Astrocyte (in vitro differentiated cells and primary cell): ENCODE data around the gene ETV6. TPM values are rescaled to one million over a fixed set of nuclear protein-coding genes. Genes with fewer than 3 reads are reported as not detected.

Experiments
- DNase-seq: peaks from one replicate; pipeline ENCODE4 v3.0.0-alpha.2; 2010; ENCODE audit warnings: low read depth
- FAIRE-seq: peaks from 2 replicates; lab custom pipeline; 2011; peaks lifted over from hg19 to GRCh38; lab: Jason Lieb, UNC
- H2AFZ ChIP-seq: 2 replicates; pipeline ENCODE4 v1.6.0; 2012; ENCODE audit warnings: low read depth, low read length, inconsistent platforms
- H3K27ac ChIP-seq: 2 replicates; pipeline ENCODE4 v1.5.1; 2011; ENCODE audit warnings: low read depth, low read length, inconsistent platforms
- H3K27me3 ChIP-seq: 2 replicates; pipeline ENCODE4 v1.6.0; 2011; ENCODE audit warnings: low read length, inconsistent platforms; ENCODE audit not compliant: insufficient read depth
- H3K36me3 ChIP-seq: 2 replicates; pipeline ENCODE4 v1.5.1; 2011; ENCODE audit warnings: low read length, inconsistent platforms; ENCODE audit not compliant: insufficient read depth
- H3K4me1 ChIP-seq: 2 replicates; pipeline ENCODE4 v1.5.1; 2011; ENCODE audit warnings: low read length, inconsistent platforms; ENCODE audit not compliant: insufficient read depth
- H3K4me2 ChIP-seq: 2 replicates; pipeline ENCODE4 v1.6.0; 2012; ENCODE audit warnings: low read length, inconsistent platforms
- H3K4me3 ChIP-seq: 2 replicates; pipeline ENCODE4 v1.5.1; 2011; ENCODE audit warnings: low read depth, mild to moderate bottlenecking, low read length, inconsistent platforms; ENCODE audit not compliant: insufficient read depth
- H3K79me2 ChIP-seq: 2 replicates; pipeline ENCODE4 v1.6.0; 2012; ENCODE audit warnings: mild to moderate bottlenecking, low read length, inconsistent platforms; ENCODE audit not compliant: insufficient read depth
- H3K9ac ChIP-seq: 2 replicates; pipeline ENCODE4 v1.6.0; 2012; ENCODE audit warnings: mild to moderate bottlenecking, low read length, inconsistent platforms
- H3K9me3 ChIP-seq: 2 replicates; pipeline ENCODE4 v1.5.1; 2012; ENCODE audit warnings: low read depth, mild to moderate bottlenecking, low read length, inconsistent platforms; ENCODE audit not compliant: insufficient read depth
- H4K20me1 ChIP-seq: 2 replicates; pipeline ENCODE4 v1.6.0; 2012; ENCODE audit warnings: low read length, inconsistent platforms; ENCODE audit not compliant: insufficient read depth
- H3K27ac Mint-ChIP-seq: one replicate; pipeline ENCODE4 v1.8.0; 2021; ENCODE audit warnings: mild to moderate bottlenecking, mixed read lengths; ENCODE audit not compliant: unreplicated experiment
- H3K27me3 Mint-ChIP-seq: one replicate; pipeline ENCODE4 v1.8.0; 2021; ENCODE audit warnings: low read depth, mixed read lengths; ENCODE audit not compliant: unreplicated experiment
- H3K36me3 Mint-ChIP-seq: one replicate; pipeline ENCODE4 v1.8.0; 2021; ENCODE audit warnings: low read depth, mixed read lengths; ENCODE audit not compliant: unreplicated experiment
- H3K4me1 Mint-ChIP-seq: one replicate; pipeline ENCODE4 v1.8.0; 2021; ENCODE audit warnings: low read depth, mixed read lengths; ENCODE audit not compliant: unreplicated experiment
- H3K4me3 Mint-ChIP-seq: one replicate; pipeline ENCODE4 v1.8.0; 2021; ENCODE audit warnings: mild to moderate bottlenecking, moderate library complexity, mixed read lengths; ENCODE audit not compliant: unreplicated experiment
- H3K9me3 Mint-ChIP-seq: one replicate; pipeline ENCODE4 v1.8.0; 2021; ENCODE audit warnings: mild to moderate bottlenecking, mixed read lengths; ENCODE audit not compliant: unreplicated experiment
- EZH2 ChIP-seq: IDR thresholded peaks from 2 replicates; pipeline ENCODE4 v1.6.1; 2012; ENCODE audit warnings: mild to moderate bottlenecking, low read length, inconsistent platforms; ENCODE audit not compliant: insufficient read depth
- total RNA-seq: library from RNA; stranded (reverse); gene quantifications from 2 replicates; pipeline ENCODE4 v1.2.1, GENCODE V29; 2021
- TF ChIP-seq, protein P1 (sequence below): IDR thresholded peaks from 2 replicates; pipeline ENCODE4 v1.5.1; 2011; ENCODE audit warnings: low read depth, mild to moderate bottlenecking, inconsistent platforms, low read length, moderate library complexity; ENCODE audit not compliant: insufficient read depth

ETV6 gene
- total RNA-seq, 1 donor from 2014 or later, result 41.2 TPM

DNA sequence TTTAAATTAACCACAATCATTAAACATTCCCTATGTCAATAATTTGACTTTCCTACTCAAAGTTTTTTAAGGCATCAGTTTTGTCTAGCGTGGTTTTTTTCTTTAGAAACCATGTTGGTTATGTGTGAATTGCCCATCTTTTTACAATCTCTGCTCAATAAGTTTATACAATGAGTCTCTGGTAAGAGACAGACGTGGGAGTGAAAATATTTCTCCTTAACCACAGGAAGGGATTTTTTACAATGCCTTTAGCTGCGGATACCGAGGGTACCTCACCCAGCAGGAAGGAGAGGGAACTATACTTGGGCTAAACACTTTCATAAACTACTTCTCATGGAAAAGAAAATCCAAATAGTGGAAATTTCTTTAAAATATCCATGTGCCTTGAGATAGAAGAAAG lies 229.8 kb downstream of the ETV6 start:
- Histone ChIP-seq H4K20me1 (no peaks in the 10 kb centered on the region), H3K4me3 (no peak overlapping the region), H3K27ac (peak overlapping the region; percentile 50), H3K79me2 (peaks cover 26% of the 10 kb centered on the region), H3K4me1 (peaks cover 31% of the 10 kb centered on the region), H3K9ac (peak overlapping the region; percentile 35), H3K27me3 (no peaks in the 10 kb centered on the region), H3K9me3 (no peaks in the 10 kb centered on the region), H3K4me2 (peak overlapping the region; percentile 71), H3K36me3 (no peaks in the 10 kb centered on the region), H2AFZ (no peak overlapping the region)
- Mint-ChIP-seq H3K36me3 (peaks cover 15% of the 10 kb centered on the region), H3K27me3 (no peaks in the 10 kb centered on the region), H3K4me1 (peaks cover 75% of the 10 kb centered on the region), H3K4me3 (peak overlapping the region; percentile 41), H3K9me3 (no peaks in the 10 kb centered on the region), H3K27ac (peak overlapping the region; percentile 49)
- FAIRE-seq (peak; percentile 63), DNase-seq (peak; percentile 80)
- TF ChIP-seq, protein P1, sequence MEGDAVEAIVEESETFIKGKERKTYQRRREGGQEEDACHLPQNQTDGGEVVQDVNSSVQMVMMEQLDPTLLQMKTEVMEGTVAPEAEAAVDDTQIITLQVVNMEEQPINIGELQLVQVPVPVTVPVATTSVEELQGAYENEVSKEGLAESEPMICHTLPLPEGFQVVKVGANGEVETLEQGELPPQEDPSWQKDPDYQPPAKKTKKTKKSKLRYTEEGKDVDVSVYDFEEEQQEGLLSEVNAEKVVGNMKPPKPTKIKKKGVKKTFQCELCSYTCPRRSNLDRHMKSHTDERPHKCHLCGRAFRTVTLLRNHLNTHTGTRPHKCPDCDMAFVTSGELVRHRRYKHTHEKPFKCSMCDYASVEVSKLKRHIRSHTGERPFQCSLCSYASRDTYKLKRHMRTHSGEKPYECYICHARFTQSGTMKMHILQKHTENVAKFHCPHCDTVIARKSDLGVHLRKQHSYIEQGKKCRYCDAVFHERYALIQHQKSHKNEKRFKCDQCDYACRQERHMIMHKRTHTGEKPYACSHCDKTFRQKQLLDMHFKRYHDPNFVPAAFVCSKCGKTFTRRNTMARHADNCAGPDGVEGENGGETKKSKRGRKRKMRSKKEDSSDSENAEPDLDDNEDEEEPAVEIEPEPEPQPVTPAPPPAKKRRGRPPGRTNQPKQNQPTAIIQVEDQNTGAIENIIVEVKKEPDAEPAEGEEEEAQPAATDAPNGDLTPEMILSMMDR, result no peak
- TF ChIP-seq EZH2, result no peak

DNA sequence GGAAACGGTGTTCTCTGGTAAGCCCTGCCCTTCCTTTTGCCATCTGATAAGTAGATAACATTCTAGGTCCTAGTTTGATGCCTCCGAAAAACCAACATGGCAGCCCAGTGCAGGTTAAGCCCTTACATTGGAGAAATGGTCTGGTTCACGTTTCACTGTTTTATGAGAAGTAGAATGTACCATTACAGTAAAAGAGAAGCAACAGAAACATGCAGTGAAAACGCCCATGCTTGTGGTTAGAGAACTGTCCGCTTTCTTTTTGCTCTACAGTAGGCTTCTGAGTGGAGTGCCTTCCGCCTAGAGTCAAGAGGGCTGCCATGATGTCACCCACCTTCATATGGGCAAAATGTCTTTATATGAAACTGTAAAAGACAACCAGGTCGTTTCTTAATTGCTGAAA lies 230.9 kb downstream of the ETV6 start:
- no peak overlapping the region for H3K4me3 ChIP-seq
- H3K27ac Mint-ChIP-seq, result peak overlapping the region; percentile 91
- H3K4me3 Mint-ChIP-seq, result no peak overlapping the region
- H3K9me3 ChIP-seq, result no peaks in the 10 kb centered on the region
- H4K20me1 ChIP-seq, result no peaks in the 10 kb centered on the region
- FAIRE-seq, result no peak
- no peak overlapping the region for H3K27ac ChIP-seq
- H3K36me3 ChIP-seq, result no peaks in the 10 kb centered on the region
- H3K4me1 Mint-ChIP-seq, result peaks cover 81% of the 10 kb centered on the region
- H3K9me3 Mint-ChIP-seq, result no peaks in the 10 kb centered on the region
- no peak overlapping the region for H3K4me2 ChIP-seq
- peaks cover 22% of the 10 kb centered on the region for H3K36me3 Mint-ChIP-seq
- no peak overlapping the region for H2AFZ ChIP-seq
- no peaks in the 10 kb centered on the region for H3K27me3 ChIP-seq
- TF ChIP-seq, protein P1, result no peak
- no peak for TF ChIP-seq EZH2
- peaks cover 26% of the 10 kb centered on the region for H3K79me2 ChIP-seq
- peaks cover 42% of the 10 kb centered on the region for H3K4me1 ChIP-seq
- no peaks in the 10 kb centered on the region for H3K27me3 Mint-ChIP-seq
- DNase-seq, result no peak
- H3K9ac ChIP-seq, result no peak overlapping the region

DNA sequence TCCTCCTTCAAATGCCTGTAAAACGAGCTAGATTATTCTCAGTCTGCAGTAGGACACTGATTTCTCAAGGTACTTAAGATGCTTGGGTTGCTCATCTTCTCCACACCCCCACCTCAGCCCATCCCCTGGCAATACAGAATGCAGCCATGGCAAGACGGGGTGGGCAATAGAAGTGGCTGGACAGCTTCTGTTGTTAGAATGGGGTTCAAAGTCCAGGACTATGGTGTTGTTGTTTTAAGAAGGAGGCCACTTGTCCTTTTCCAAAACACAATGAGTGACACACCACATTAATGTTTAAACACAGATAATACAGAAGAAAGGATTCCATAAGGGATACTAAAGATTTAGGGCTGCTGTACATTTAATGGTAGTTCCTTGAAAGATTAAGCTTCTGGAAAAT lies 232.4 kb downstream of the ETV6 start:
- Histone ChIP-seq H3K27ac (no peak overlapping the region), H4K20me1 (no peaks in the 10 kb centered on the region), H3K27me3 (no peaks in the 10 kb centered on the region), H3K79me2 (peaks cover 26% of the 10 kb centered on the region), H3K4me3 (no peak overlapping the region), H3K9ac (no peak overlapping the region), H3K4me2 (no peak overlapping the region), H3K36me3 (no peaks in the 10 kb centered on the region), H3K4me1 (peaks cover 51% of the 10 kb centered on the region), H3K9me3 (no peaks in the 10 kb centered on the region), H2AFZ (no peak overlapping the region)
- Mint-ChIP-seq H3K36me3 (peaks cover 28% of the 10 kb centered on the region), H3K27ac (no peak overlapping the region), H3K27me3 (no peaks in the 10 kb centered on the region), H3K9me3 (no peaks in the 10 kb centered on the region), H3K4me1 (peaks cover 82% of the 10 kb centered on the region), H3K4me3 (no peak overlapping the region)
- no peak for TF ChIP-seq EZH2
- TF ChIP-seq, protein P1, result no peak
- FAIRE-seq (no peak), DNase-seq (no peak)
